Spleen (tissue), 7 donors: Measurements from ENCODE around the gene CA12.

ENCODE experiments used
- POLR2AphosphoS5 ChIP-seq, 3 donors: sonication (generic); formaldehyde crosslinking; IDR thresholded peaks; one replicate each; pipeline ENCODE4 v1.5.1; 2017; ENCODE audit warnings: antibody characterized with exemption in 3 of 3
- TF ChIP-seq, protein P1 (sequence below), 11 experiments: fragments of 200-600 bp in 7 of 11; fragments of 450-650 bp in 4 of 11; sonication (generic) in 4 of 11; IDR thresholded peaks in 8 of 11; conservative IDR thresholded peaks in 3 of 11; 1 replicate in 7 of 11; 2 replicates in 4 of 11; pipeline versions ENCODE4 v1.4.0 to v1.8.0; 2016 to 2021; ENCODE audit warnings: antibody characterized with exemption in 11 of 11, inconsistent platforms in 4 of 11, mild to moderate bottlenecking in 1 of 11
- donor health status: DM: no; HTN: no; CAD: no; lungs with moderate emphysema.
- donor health status: DM: no; HTN: no; CAD: no.
- donor health status: DM: no; HTN: no; CAD: no.

DNA sequence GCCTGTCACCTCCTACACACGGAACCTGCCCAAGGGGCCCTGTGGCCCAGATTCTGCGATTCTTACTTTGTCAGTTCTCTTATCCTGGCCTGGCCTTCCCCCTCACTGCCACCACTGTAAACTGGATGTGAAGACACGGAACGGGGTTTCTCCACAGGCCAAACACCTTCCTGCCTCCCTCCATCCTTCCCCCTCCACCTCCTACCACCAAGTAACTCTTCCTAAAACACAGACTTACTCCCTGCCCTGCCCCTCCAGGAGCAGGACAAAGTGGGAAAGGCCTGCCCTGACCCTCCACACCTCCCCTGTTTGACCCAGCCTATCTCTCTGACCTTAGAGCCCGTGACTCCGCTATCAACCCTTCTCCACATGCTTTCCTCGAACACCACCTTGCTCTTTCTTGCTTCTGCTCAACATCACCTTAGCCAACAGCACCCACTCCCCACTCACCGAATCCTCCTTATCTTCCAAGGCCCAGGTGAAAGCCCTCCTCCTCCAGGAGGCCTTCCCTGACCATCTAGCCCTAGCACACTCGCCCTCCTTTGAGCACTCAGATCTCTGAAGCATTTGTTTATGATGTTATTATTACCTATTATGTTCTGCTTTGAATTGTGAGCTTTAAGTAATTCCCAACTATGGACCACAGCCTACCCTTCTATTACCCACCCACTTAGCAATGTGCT, 7.6 kb downstream of the CA12 start:
- TF ChIP-seq, protein P1, sequence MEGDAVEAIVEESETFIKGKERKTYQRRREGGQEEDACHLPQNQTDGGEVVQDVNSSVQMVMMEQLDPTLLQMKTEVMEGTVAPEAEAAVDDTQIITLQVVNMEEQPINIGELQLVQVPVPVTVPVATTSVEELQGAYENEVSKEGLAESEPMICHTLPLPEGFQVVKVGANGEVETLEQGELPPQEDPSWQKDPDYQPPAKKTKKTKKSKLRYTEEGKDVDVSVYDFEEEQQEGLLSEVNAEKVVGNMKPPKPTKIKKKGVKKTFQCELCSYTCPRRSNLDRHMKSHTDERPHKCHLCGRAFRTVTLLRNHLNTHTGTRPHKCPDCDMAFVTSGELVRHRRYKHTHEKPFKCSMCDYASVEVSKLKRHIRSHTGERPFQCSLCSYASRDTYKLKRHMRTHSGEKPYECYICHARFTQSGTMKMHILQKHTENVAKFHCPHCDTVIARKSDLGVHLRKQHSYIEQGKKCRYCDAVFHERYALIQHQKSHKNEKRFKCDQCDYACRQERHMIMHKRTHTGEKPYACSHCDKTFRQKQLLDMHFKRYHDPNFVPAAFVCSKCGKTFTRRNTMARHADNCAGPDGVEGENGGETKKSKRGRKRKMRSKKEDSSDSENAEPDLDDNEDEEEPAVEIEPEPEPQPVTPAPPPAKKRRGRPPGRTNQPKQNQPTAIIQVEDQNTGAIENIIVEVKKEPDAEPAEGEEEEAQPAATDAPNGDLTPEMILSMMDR (IDR thresholded peaks at IDR 0.05 in 8 of 11, conservative IDR thresholded peaks at IDR 0.05 in 3 of 11): no peak
- TF ChIP-seq POLR2AphosphoS5 (IDR thresholded peaks at IDR 0.05): no peak
